HG03097 (cell line): ENCODE measurements around the gene PARK7.
A peak's percentile ranks its signal among the peaks of the same experiment; 100 is the strongest.

Experiments used
- ATAC-seq: cut with Tn5 transposase; IDR thresholded peaks from one replicate; pipeline ENCODE4 v1.9.1; 2021; ENCODE audit not compliant: unreplicated experiment, low FRiP score

PARK7 gene

DNA sequence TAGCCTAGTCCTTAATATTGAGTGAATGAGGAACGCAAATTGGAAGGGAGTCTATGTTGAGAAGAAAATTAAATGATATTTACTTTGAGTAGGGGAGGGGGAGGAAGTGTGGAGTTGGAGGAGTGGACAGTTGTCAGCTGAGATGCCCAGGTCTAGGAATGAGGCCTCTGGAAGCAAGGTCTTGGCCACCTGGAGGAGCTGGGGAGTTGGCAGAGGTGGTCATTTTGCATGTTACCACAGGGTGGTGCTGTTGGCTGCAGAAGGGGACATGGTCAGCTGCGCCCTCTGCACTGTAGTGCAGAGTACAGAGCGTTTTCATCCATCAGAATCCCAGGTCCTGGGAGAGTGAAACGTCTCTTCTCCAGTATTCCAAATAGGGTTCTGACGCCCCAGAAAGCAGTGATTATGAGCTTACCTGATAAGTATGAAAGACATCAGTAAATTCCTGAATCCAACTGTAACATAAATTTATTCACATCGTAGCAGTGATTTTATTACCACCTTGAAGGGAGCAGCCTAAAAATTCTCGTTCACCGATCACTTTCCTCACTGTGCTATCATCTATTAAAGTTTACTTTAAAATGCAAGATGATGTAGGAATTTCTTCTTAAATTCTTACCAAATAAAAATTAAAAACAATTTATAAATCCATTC is 13.8 kb downstream of the PARK7 start:
- no peak for ATAC-seq

DNA sequence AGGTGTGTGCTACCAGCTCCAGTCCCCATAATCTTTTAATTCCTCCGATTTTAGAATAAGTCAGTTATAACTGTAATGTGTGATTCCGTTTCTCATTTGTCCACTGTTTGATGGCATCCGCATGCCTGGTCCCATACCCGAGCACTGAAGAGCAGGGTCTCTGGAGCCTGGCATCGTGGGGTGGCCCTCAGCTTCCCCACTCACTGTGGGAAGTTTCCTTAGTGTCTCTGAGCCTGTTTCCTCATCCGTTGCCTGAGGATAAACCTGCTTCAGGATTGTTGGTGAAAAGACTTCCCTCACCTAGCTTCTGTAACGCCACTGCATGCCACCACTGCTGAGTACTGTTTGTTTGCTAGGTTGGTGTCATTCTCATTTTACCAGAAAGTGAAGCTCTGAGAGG is 19.5 kb downstream of the PARK7 start:
- no peak for ATAC-seq

DNA sequence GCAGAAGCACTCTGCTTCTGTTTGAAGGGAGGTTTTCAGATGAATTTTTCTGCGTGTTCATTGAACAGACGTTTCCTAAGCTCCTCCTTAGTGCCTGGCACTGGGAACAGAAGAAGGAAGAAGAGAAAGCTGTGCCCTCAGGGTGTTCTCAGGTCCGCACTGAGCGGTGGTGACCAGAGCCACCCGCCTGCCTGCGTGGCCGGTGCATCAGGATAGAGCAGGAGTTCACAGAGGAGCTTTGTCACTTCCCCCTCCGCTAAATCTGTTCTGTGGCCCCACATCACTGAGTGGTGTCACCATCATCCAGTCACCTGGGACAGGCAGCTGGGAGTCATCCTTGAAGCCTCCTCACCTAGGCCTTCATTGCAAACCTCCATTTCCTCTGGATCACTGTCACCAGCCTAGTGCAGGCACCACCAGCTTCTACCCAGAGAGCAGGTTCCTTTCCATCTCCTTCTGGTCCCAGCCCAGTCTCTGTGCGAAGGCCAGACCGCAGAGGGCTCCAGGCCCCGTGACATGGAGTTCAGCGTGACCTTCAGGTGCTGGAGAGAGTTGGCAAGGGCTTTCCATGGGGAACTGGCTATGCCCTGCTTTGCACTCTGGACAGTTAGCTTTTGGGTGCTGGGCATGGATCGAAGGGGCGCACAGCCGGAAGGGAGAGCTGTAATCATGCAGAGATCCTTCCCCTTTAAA is 21.7 kb downstream of the PARK7 start:
- ATAC-seq = no peak

DNA sequence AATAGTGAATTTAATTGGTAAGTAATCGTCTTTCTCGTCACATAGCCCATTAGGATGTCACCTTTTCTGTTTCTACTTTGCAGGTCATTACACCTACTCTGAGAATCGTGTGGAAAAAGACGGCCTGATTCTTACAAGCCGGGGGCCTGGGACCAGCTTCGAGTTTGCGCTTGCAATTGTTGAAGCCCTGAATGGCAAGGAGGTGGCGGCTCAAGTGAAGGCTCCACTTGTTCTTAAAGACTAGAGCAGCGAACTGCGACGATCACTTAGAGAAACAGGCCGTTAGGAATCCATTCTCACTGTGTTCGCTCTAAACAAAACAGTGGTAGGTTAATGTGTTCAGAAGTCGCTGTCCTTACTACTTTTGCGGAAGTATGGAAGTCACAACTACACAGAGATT is 23.3 kb downstream of the PARK7 start:
- no peak for ATAC-seq

DNA sequence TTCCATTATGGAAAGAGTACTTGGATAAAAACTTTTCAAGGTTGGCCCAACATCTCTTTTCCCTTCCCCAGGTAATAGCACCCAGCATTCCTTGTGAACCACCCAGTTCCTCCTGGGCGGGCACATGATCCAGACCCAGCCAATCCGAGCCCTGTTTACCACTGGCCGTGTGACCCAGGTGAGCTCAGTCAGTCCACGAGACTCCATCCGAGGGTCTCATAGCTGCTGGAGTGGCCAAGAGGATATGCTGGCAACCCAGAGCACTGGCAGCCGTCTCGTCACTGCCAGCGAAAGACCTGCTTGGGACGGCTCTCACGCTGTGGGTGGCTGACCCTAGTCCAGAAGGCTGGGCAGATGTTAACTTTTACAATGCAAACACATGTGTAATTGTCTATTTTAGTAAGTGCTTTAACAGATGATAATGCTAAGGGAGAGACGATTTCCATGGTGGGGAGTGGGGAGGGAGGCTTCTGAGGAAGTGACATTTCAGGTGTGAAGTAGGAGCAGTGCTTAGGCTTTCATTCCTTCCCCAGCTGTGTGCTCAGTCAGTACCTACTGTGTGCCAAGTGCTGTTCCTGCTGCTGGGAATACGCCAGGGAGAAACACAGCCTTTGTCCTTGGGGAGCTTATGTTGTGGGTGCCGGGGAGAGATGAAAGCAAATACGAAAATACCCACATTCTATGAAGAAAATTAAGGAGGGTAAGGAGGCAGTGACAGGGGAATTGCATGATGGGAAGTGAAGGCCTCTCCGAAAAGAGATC is 24.5 kb downstream of the PARK7 start:
- ATAC-seq = no peak

DNA sequence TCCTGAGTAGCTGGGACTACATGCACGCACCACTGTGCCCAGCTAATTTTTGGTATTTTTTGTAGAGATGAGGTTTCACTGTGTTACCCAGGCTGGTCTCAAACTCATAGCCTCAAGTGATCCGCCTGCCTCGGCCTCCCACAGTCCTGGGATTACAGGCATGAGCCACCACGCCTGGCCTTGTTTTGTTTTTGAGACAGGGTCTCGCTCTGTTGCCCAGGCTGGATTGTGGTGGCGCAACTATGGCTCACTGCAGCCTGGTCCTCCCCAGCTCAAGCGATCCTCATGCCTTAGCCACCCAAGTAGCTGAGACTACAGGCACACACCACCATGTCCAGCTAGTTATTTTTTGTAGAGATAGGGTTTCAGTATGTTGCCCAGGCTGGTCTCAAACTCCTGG is 26.0 kb downstream of the PARK7 start:
- no peak for ATAC-seq

DNA sequence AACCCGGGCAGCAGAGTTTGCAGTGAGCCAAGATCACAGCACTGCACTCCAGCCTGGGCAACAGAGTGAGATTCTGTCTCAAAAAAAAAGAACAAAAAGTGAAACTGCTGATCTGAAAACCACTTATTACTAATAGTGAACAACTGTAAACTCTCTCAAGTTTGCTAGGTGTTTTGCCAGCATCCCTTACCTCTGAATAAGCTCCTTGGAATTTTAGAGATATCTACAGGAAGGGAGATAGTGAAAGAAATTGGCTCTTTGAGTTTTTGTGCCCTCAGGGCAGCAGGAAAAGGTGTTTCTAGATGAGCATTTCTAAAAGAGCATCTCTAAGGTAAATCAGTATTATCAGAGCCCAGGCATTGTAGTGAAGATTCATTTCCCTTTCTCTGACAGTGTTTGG is 27.1 kb downstream of the PARK7 start:
- ATAC-seq = no peak

DNA sequence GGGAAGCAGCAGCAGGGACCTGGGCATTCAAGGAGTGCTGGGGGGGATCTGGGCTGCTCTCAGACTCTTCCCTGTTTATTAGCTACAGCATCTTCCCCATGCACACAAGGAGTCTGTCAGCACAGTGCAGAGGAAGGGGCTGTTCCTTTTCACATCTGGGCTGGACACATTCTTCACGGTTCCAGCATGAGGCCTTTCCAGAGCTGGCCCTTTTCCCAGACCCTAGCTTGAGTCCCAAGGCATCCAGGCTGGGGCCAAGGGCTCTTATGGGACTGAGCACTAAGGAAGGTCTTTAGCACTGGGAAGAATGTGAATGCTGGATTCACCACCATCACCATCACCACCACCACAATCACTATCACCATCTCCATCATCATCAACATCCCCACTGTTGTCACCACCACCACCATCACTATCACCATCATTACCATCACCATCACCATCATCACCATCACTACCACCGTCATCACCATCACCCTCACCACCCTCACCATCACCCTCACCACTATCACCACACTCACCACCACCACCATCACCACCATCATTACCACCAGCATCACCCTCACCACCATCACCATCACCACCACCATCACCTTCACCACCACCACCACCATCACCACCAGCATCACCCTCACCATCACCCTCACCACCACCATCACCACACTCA is 28.4 kb downstream of the PARK7 start:
- no peak for ATAC-seq

DNA sequence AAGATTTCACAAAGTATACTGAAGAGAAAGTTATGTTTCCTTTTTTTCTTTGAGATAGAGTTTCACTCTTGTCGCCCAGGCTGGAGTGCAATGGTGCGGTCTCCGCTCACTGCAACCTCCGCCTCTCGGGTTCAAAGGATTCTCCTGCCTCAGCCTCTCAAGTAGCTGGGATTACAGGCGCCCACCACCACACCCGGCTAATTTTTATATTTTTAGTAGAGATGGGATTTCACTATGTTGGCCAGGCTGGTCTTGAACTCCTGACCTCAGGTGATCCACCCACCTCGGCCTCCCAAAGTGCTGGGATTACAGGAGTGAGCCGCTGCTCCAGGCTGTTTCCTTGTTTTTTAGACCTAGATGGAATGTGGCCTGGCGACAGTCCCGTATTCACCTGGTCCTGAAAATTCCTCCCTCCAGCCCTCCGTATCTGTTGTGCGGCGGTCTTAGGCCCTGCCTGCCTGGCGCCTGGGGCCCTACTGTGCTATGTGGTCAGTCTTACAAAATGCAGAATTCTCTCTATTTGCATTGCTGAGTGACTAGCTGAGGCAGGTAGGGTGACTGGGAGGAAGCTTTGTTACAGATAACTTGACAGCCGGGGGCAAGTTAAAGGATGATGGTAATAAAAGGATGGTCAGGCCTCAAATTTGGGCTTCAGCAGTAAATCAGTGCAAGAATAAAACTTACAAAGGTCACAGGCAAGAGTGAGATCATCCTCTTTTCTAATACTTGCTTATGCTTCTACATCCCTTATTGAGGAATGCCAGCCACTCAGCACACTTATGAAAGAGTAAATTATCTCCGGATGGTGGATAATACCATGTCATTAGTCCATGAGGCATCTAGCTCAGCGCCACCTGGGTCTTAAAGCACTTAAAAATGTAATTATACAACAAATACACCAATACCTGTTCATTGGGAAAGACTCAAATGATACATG is 30.3 kb downstream of the PARK7 start:
- ATAC-seq = no peak

DNA sequence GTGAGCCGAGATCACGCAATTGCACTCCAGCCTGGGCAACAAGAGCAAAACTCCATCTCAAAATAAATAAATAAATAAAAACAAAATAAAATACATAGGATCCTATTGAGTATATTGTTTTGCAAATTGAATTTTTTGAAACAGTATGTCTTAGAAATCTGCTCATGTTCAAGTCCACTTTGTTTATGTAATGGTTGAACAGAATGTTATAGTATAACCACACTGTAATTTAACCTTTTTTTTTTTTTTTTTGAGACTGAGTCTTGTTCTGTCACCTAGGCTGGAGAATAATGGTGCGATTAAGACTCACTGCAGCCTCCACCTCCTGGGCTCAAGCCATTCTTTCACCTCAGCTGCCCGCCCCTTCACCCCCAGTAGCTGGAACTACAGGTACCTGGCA is 31.4 kb downstream of the PARK7 start:
- no peak for ATAC-seq

DNA sequence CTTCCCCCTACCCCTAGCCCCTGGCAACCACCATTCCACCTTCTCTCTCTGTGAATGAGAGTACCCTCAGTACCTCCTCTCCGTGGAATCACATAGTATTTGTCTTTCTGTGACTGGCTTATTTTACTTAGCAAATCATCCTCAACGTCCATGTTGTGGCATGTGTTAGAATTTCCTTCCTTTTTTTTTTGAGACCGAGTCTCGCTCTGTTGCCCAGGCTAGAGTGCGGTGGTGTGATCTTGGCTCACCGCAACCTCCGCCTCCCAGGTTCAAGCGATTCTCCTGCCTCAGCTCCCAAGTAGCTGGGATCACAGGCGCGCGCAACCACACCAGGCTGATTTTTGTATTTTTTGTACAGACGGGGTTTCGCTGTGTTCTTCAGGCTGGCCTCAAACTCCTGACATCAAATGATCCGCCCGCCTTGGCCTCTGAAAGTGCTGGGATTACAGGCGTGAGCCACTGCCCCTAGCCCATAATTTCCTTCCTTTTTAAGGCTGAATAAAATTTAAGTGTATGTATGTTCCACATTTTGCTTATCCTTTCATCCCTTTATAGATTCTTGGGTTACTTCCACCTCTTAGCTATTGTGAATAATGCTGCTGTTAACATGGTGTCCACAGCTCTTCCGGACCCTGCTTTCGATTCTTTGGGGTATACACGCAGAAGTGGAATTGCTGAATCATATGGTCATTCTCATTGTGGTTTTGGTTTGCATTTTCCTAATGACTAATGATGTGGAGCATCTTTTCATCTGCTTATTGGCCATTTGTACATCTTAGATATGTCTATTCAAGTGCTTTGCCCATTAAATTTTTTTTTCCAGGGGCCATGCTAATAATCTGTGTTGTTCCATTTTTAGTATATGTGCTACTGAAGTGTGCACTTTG is 32.3 kb downstream of the PARK7 start:
- ATAC-seq = peak; percentile 71

DNA sequence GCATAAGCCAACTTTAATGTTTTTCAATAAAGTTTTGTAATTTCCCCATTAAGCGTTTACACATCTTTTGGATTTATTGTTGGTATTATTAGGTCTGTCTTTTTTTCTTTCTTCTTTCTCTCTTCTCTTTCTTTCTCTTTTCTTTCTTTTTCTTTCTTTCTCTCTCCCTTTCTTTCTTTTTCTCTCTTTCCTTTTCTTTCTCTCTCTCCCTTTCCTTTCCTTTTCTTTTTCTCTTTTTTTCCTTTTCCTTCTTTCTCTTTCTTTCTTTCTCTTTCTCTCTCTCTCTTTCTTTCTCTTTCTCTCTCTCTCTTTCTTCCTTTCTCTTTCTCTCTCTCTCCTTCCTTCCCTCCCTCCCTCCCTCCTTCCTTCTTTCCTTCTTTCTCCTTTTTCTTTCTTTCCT is 33.3 kb downstream of the PARK7 start:
- ATAC-seq = no peak

DNA sequence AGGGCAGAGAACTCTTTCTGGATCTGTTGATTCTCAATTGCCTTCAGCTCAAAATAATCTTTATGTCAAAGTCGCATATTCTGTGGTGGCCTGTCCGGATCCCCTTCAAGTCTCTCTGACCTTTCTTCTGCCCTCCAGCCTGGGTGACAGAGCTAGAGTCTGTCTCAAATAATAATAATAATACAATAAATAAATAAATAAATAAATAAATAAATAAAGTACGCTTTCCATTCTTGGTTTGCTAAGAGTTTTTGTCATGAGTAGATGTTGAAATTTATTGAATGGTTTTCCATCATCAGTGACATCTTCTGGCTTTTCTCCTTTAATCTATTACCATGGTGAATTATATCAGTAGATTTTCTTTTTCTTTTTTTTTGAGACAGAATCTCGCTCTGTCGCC is 33.9 kb downstream of the PARK7 start:
- ATAC-seq = no peak

DNA sequence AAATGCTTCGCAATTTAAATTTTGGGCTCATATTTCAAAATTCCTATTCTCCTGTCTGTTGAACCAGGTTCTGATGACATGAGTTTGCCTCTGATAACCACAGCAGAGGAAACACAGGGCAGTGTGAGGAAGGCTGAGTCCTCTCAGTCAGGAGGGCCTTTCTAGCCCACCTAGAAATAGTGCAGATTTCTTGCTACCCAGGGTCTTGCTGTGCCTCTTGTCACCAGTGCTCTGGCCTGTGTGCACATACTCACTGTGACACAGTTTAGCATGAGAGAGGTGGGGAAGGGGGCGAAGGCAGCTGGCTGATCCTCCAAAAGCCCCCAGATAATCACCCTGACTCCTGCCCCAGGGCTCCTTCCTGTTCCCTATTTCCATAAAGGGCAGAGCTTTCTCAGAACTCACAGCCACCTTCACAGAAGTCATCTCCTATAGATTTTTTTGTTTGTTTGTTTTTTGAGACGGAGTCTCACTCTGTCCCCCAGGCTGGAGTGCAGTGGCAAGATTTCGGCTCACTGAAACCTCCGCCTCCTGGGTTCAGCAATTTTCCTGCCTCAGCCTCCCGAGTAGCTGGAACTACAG is 40.9 kb downstream of the PARK7 start:
- ATAC-seq = no peak

DNA sequence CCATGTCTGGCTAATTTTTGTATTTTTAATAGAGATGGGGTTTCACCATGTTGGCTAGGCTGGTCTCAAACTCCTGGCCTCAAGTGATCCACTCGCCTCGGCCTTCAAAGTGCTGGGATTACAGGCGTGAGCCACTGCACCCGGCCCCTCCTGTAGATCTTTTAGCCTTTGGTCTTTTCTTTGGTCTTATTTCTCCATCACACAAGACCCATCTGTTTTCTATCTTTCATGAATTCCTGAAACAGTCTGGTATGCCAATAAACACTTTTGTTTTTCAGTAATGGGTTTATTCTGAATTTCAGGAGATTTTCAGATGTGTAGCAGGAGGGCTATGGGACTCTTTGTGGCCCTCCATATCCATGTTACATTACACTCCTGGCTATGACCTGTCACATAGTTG is 41.4 kb downstream of the PARK7 start:
- ATAC-seq = no peak

DNA sequence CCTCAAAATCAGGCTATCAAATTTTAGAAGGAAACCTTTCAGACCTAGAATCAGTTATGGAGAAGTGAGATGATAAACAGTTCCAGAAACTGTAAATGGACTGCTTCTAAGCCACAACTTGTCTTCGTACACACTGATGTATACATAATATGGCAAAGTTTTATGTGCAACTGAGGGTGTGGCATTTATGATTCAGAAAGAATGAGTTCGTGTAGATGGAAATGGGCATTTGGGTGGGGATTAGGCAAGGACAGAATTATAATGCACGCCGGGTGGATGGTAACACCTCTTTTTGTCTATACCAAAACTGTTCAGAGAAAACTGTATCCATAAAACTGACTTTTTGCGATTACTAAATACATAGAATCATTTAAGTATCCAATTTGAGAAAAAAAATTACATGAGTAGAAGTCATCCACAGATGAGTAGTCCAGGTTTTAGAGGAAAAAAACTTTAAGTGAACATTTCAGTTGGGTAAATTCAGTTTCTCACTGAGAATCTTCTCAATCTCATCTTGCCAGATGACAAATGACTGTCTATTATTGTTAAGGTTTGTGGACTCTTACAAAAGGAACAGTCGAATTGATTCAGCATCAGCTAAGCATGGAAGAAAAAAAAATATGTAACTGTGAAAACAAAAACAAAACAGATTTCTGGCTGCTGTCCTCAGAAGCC is 42.1 kb downstream of the PARK7 start:
- no peak for ATAC-seq

DNA sequence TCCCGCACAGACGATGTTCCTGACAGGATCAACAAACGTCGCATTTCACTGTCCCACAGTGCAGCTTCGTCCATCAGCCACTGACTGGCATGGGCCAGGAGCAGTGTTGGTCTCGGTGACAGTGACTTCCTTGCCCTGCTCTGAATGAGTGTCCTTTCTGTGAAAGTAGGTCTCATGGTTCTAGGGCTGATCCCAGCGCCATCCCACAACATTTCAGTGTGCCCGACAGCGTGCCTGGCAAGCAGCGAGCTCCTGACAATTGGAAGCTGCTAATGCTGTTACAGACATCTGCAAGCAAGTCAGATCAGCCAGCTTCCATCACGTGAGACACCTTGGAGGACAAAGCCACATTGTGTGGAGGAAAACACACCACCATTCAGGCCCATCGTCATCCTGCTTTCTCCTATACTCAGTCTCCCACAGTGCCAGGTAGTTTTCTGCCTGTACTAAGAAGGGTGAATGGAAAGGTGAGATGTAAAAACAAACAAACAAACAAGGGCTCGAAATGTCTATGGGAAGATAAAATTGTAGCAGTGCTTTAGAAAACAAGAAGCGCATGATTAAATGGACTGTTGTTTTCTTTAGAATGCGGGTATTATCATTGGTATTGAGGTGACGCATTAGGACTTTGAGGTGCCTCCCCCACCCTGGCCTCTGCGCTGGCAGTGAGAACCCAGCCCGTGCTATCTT is 42.7 kb downstream of the PARK7 start:
- ATAC-seq = no peak
